H1 (cell line): ENCODE data around the gene FN3KRP. TPM values are rescaled to one million over a fixed set of nuclear protein-coding genes. Genes with fewer than 3 reads are reported as not detected.
A peak's percentile ranks its signal among the peaks of the same experiment; 100 is the strongest.

Experiments
- CTCF ChIA-PET: fragments of 300-600 bp; sonication (Branson Sonifier 250); formaldehyde crosslinking; loops from one replicate; lab custom pipeline; 2021; ENCODE audit not compliant: partially characterized antibody; lab: Charles Lee
- POLR2A ChIA-PET: fragments of 300-600 bp; sonication (Branson Sonifier 250); formaldehyde crosslinking; loops from one replicate; lab custom pipeline; 2021; ENCODE audit warnings: inconsistent platforms; ENCODE audit not compliant: partially characterized antibody; lab: Charles Lee
- DNase-seq, 2 experiments: peaks; one replicate each; pipeline versions ENCODE4 v3.0.0 to v3.0.0-alpha.2; 2010 to 2022; ENCODE audit warnings: low spot score in 2 of 2, low read depth in 1 of 2, mixed read lengths in 1 of 2
- FAIRE-seq: peaks from 2 replicates; lab custom pipeline; 2011; peaks lifted over from hg19 to GRCh38; lab: Jason Lieb, UNC
- H2AFZ ChIP-seq: 2 replicates; pipeline ENCODE4 v1.8.1; 2012; ENCODE audit warnings: low read length, inconsistent platforms
- H2AK5ac ChIP-seq: 2 replicates; pipeline ENCODE4 v1.6.1; 2013; ENCODE audit warnings: low read depth, low read length
- H2BK120ac ChIP-seq: replicated peaks from 2 replicates; pipeline ENCODE3; 2013; ENCODE audit warnings: low read depth, low read length, inconsistent platforms
- H2BK12ac ChIP-seq: 2 replicates; pipeline ENCODE4 v1.6.1; 2013; ENCODE audit warnings: low read depth, low read length
- H2BK15ac ChIP-seq: 2 replicates; pipeline ENCODE4 v1.6.1; 2013; ENCODE audit warnings: low read length
- H2BK20ac ChIP-seq: 2 replicates; pipeline ENCODE4 v1.6.1; 2013; ENCODE audit warnings: low read length
- H2BK5ac ChIP-seq: 2 replicates; pipeline ENCODE4 v1.6.1; 2013; ENCODE audit warnings: low read depth, low read length
- H3K14ac ChIP-seq: 2 replicates; pipeline ENCODE4 v1.6.1; 2013; ENCODE audit warnings: inconsistent platforms; ENCODE audit not compliant: insufficient read length
- H3K18ac ChIP-seq: 2 replicates; pipeline ENCODE4 v1.6.1; 2013; ENCODE audit warnings: low read length; ENCODE audit errors: extremely low read depth
- H3K23ac ChIP-seq: 2 replicates; pipeline ENCODE4 v1.6.1; 2013; ENCODE audit warnings: inconsistent platforms; ENCODE audit not compliant: insufficient read length
- H3K23me2 ChIP-seq: 2 replicates; pipeline ENCODE4 v1.6.1; 2013; ENCODE audit warnings: low read depth, low read length
- H3K27ac ChIP-seq: 2 replicates; pipeline ENCODE4 v1.6.1; 2011; ENCODE audit warnings: low read depth, low read length, inconsistent platforms
- H3K27me3 ChIP-seq, 4 experiments: replicated peaks in 1 of 4; 1 replicate in 1 of 4; 2 replicates in 3 of 4; pipeline versions ENCODE4 v1.6.1 to v1.8.1; 2011 to 2013; ENCODE audit warnings: low read length in 3 of 4, mild to moderate bottlenecking in 3 of 4, inconsistent platforms in 2 of 4, mixed read lengths in 2 of 4, moderate library complexity in 1 of 4; ENCODE audit not compliant: control insufficient read depth in 3 of 4, insufficient read depth in 3 of 4; ENCODE audit errors: extremely low read depth in 1 of 4
- H3K36me3 ChIP-seq, 4 experiments: 2 replicates each; pipeline versions ENCODE4 v1.6.1 to v1.8.1; 2011 to 2013; ENCODE audit warnings: mild to moderate bottlenecking in 4 of 4, low read length in 3 of 4, moderate library complexity in 2 of 4, control low read depth in 1 of 4, inconsistent platforms in 1 of 4; ENCODE audit not compliant: insufficient read depth in 4 of 4, control insufficient read depth in 2 of 4
- H3K4ac ChIP-seq: replicated peaks from 2 replicates; pipeline ENCODE3; 2013; ENCODE audit warnings: low read length, low read depth, mixed read lengths, inconsistent platforms; ENCODE audit not compliant: insufficient read length
- H3K4me1 ChIP-seq, 4 experiments: replicated peaks in 1 of 4; 1 replicate in 1 of 4; 2 replicates in 3 of 4; pipeline versions ENCODE4 v1.6.1 to v1.8.1; 2011 to 2013; ENCODE audit warnings: low read length in 3 of 4, inconsistent platforms in 2 of 4, mixed read lengths in 1 of 4; ENCODE audit not compliant: insufficient read depth in 4 of 4, control insufficient read depth in 3 of 4
- H3K4me2 ChIP-seq, 2 experiments: 2 replicates each; pipeline versions ENCODE4 v1.6.1 to v1.8.1; 2011 to 2013; ENCODE audit warnings: low read depth in 2 of 2, low read length in 2 of 2, control low read depth in 1 of 2, inconsistent platforms in 1 of 2, mild to moderate bottlenecking in 1 of 2; ENCODE audit not compliant: insufficient read depth in 1 of 2
- H3K4me3 ChIP-seq, 4 experiments: fragments of 200-600, 300-600 bp in 1 of 4; sonication (generic), shearing (Covaris generic), sonication (Bioruptor Twin) in 1 of 4; 2 replicates each; pipeline versions ENCODE4 v1.5.1 to v1.8.1; 2011 to 2016; ENCODE audit warnings: low read length in 4 of 4, low read depth in 3 of 4, control low read depth in 2 of 4, inconsistent platforms in 2 of 4, mild to moderate bottlenecking in 2 of 4, mixed read lengths in 1 of 4, moderate library complexity in 1 of 4; ENCODE audit not compliant: insufficient read depth in 2 of 4; ENCODE audit errors: extremely low read depth in 1 of 4
- H3K56ac ChIP-seq: replicated peaks from 2 replicates; pipeline ENCODE3; 2013; ENCODE audit warnings: low read depth, mild to moderate bottlenecking, mixed read lengths, low read length, inconsistent platforms; ENCODE audit not compliant: insufficient read length
- H3K79me1 ChIP-seq: 2 replicates; pipeline ENCODE4 v1.6.1; 2013; ENCODE audit warnings: low read depth, low read length, control low read depth
- H3K79me2 ChIP-seq, 2 experiments: 2 replicates each; pipeline versions ENCODE4 v1.6.1 to v1.8.1; 2012 to 2013; ENCODE audit warnings: low read length in 2 of 2, mild to moderate bottlenecking in 2 of 2, inconsistent platforms in 1 of 2; ENCODE audit not compliant: insufficient read depth in 2 of 2, control insufficient read depth in 1 of 2
- H3K9ac ChIP-seq, 4 experiments: replicated peaks in 1 of 4; 1 replicate in 1 of 4; 2 replicates in 3 of 4; pipeline versions ENCODE4 v1.6.1 to v1.8.1; 2011 to 2013; ENCODE audit warnings: low read depth in 3 of 4, low read length in 3 of 4, control low read depth in 2 of 4, mild to moderate bottlenecking in 2 of 4, moderate library complexity in 2 of 4, inconsistent platforms in 1 of 4; ENCODE audit errors: extremely low read depth in 1 of 4
- H3K9me3 ChIP-seq, 2 experiments: 2 replicates each; pipeline versions ENCODE4 v1.6.1 to v1.8.1; 2012 to 2013; ENCODE audit warnings: mild to moderate bottlenecking in 2 of 2, moderate library complexity in 2 of 2, control low read depth in 1 of 2, inconsistent platforms in 1 of 2, low read depth in 1 of 2, low read length in 1 of 2, mixed read lengths in 1 of 2; ENCODE audit not compliant: insufficient read depth in 2 of 2
- H4K20me1 ChIP-seq, 2 experiments: replicated peaks in 1 of 2; 2 replicates each; pipeline versions ENCODE3 to v1.8.1; 2011 to 2013; ENCODE audit warnings: inconsistent platforms in 2 of 2, low read length in 2 of 2, mild to moderate bottlenecking in 1 of 2; ENCODE audit not compliant: insufficient read depth in 2 of 2, control insufficient read depth in 1 of 2
- H4K5ac ChIP-seq: 2 replicates; pipeline ENCODE4 v1.6.1; 2013; ENCODE audit warnings: low read length, low read depth, mixed read lengths, inconsistent platforms; ENCODE audit not compliant: insufficient read length
- H4K8ac ChIP-seq: 2 replicates; pipeline ENCODE4 v1.8.0; 2013; ENCODE audit warnings: mild to moderate bottlenecking, moderate library complexity, low read length, inconsistent platforms; ENCODE audit not compliant: insufficient read depth; ENCODE audit errors: extremely low read depth
- H4K91ac ChIP-seq: replicated peaks from 2 replicates; pipeline ENCODE3; 2013; ENCODE audit warnings: low read length, mixed read lengths, inconsistent platforms; ENCODE audit not compliant: insufficient read length
- BACH1 ChIP-seq: IDR thresholded peaks from 2 replicates; pipeline ENCODE4 v1.6.1; 2012; ENCODE audit warnings: low read length, improper control_type of control experiment
- BCL11A ChIP-seq, 2 experiments: IDR thresholded peaks; one replicate each; pipeline ENCODE4 v1.6.1; 2011; ENCODE audit warnings: low read depth in 2 of 2, low read length in 2 of 2, mild to moderate bottlenecking in 2 of 2
- CBX5 ChIP-seq: fragments of 300-800, 300-1000 bp; sonication (generic); IDR thresholded peaks from 2 replicates; pipeline ENCODE4 v1.7.1; 2016; ENCODE audit warnings: antibody characterized with exemption, low read length, low read depth
- CBX8 ChIP-seq: fragments of 300-800, 300-1000 bp; sonication (generic); IDR thresholded peaks from 2 replicates; pipeline ENCODE4 v1.7.1; 2016; ENCODE audit warnings: low read depth, low read length, borderline replicate concordance
- EGR1 ChIP-seq: IDR thresholded peaks from 2 replicates; pipeline ENCODE4 v1.6.1; 2011; ENCODE audit warnings: low read depth, low read length, borderline replicate concordance
- FOSL1 ChIP-seq: IDR thresholded peaks from 2 replicates; pipeline ENCODE4 v1.6.1; 2011; ENCODE audit warnings: mild to moderate bottlenecking, low read depth, low read length, moderate library complexity; ENCODE audit not compliant: insufficient read depth
- GABPA ChIP-seq: IDR thresholded peaks from 2 replicates; pipeline ENCODE4 v1.6.1; 2011; ENCODE audit warnings: mild to moderate bottlenecking, low read length, moderate library complexity, borderline replicate concordance; ENCODE audit not compliant: insufficient read depth
- GTF2F1 ChIP-seq: IDR thresholded peaks from 2 replicates; pipeline ENCODE4 v1.6.1; 2012; ENCODE audit warnings: low read depth, low read length, improper control_type of control experiment, borderline replicate concordance
- KDM4A ChIP-seq: IDR thresholded peaks from one replicate; pipeline ENCODE4 v1.7.1; 2012; ENCODE audit warnings: low read depth, mild to moderate bottlenecking, moderate library complexity, low read length, inconsistent platforms; ENCODE audit not compliant: severe bottlenecking
- MAX ChIP-seq: IDR thresholded peaks from 2 replicates; pipeline ENCODE4 v1.6.1; 2012; ENCODE audit warnings: inconsistent platforms
- NRF1 ChIP-seq: IDR thresholded peaks from 2 replicates; pipeline ENCODE4 v1.6.1; 2011; ENCODE audit warnings: mild to moderate bottlenecking, low read depth, low read length, improper control_type of control experiment
- PHF8 ChIP-seq: fragments of 200-600 bp; sonication (generic); conservative IDR thresholded peaks from 2 replicates; pipeline ENCODE4 v1.7.1; 2012; ENCODE audit warnings: low read depth, mild to moderate bottlenecking, inconsistent platforms, low read length, moderate library complexity
- SIN3A ChIP-seq, 2 experiments: IDR thresholded peaks in 1 of 2; conservative IDR thresholded peaks in 1 of 2; 2 replicates each; pipeline ENCODE4 v1.6.1; 2011 to 2012; ENCODE audit warnings: low read length in 2 of 2, improper control_type of control experiment in 1 of 2, low read depth in 1 of 2, mild to moderate bottlenecking in 1 of 2
- WGBS, 2 experiments: shearing (Covaris generic) in 1 of 2; methylation state at CpG; one replicate each; pipeline versions ENCODE4 v1.1.6 to v1.1.7; 2013 to 2015; ENCODE audit warnings: low lambda C conversion rate in 2 of 2, mixed read lengths in 2 of 2, inconsistent platforms in 1 of 2, low coverage in 1 of 2, missing lambda C conversion rate in 1 of 2; ENCODE audit not compliant: insufficient replicate concordance in 2 of 2, insufficient coverage in 1 of 2, insufficient read length in 1 of 2; ENCODE audit errors: extremely low coverage in 1 of 2, missing lambda C conversion rate in 1 of 2; 5-methylcytosine and 5-hydroxymethylcytosine counted together
- polyA plus RNA-seq, 7 experiments: library from polyadenylated mRNA; depleted of rRNA in 3 of 7; stranded (reverse) in 5 of 7; unstranded in 2 of 7; fragments of >200 nt in 5 of 7; fragments of 200-250 nt in 2 of 7; gene quantifications; 1 replicate in 5 of 7; 2 replicates in 1 of 7; 4 replicates in 1 of 7; pipeline versions ENCODE4 v1.2.1 to v1.2.3, GENCODE V29; 2011 to 2013; ENCODE audit warnings: missing spikeins in 2 of 7, mixed read lengths in 2 of 7
- total RNA-seq: library from RNA; stranded (reverse); fragmentation: NEBNext Ultra II Directional; extraction: Animal tissue kit (Norgen Biotek cat#: 25700); gene quantifications from 2 replicates; pipeline ENCODE4 v1.2.1, GENCODE V29; 2021

Gene FN3KRP
- total and polyA plus RNA-seq, 2 of the 8 experiments (the other 6 are each of a cell fraction or from before 2014, with no cell fraction given) = 18.1 to 21.4 TPM

DNA sequence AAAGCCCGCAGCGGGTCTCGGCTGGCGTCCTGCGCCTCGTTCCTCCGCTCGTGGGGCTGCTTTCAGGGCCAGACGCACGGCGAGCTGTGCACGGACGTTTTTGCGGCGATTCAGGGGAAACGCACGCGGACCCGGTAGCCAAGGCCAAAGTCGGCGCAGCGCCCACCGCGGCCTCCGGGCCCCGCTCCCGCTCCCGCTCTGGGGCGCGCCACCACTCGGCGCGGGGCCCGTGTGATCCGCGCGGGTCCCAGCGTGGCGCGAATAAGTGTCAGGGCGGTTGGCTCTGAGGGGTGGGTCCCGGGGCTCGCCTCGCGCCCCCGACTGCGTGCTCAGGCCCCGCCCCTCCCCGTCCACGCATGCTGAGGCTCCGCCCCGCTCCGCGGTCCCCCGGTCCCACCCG lies 34.7 kb downstream of the FN3KRP start:
- Histone ChIP-seq H4K5ac (no peak overlapping the region), H3K79me1 (peaks cover 2% of the 10 kb centered on the region), H3K4me1 (peaks cover 8 to 22% (median 16%) of the 10 kb centered on the region in 4 experiments), H3K4me2 (peak overlapping the region; percentile 81 to 95), H4K91ac (peak overlapping the region; percentile 64), H2BK20ac (no peak overlapping the region), H2BK12ac (peak overlapping the region; percentile 50; the same call in 1 of the 2 replicates), H3K4me3 (peak overlapping the region; percentile 44 to 80 (median 62)), H4K8ac (no peak overlapping the region), H2AFZ (no peak overlapping the region), H3K18ac (no peak overlapping the region), H3K27me3 (peaks cover 0 to 6% (median 3%) of the 10 kb centered on the region in 4 experiments; a peak in 4 of 7 replicates), H2BK120ac (no peak overlapping the region), H2BK5ac (no peak overlapping the region), H2AK5ac (no peak overlapping the region), H3K9ac (peak overlapping the region in 1 of 4 experiments; percentile 27; a peak in 1 of 7 replicates), H3K79me2 (peaks cover 0 to 21% of the 10 kb centered on the region in 2 experiments; a peak in 2 of 4 replicates), H3K36me3 (peaks cover 0 to 4% (median 0%) of the 10 kb centered on the region in 4 experiments; a peak in 1 of 8 replicates), H3K14ac (no peak overlapping the region), H3K23me2 (peaks cover 13% of the 10 kb centered on the region), H3K27ac (no peak overlapping the region), H3K9me3 (peaks cover 2 to 4% of the 10 kb centered on the region in 2 experiments; a peak in 3 of 4 replicates), H2BK15ac (no peak overlapping the region), H3K4ac (no peak overlapping the region), H3K56ac (no peak overlapping the region), H4K20me1 (peaks cover 0 to 1% of the 10 kb centered on the region in 2 experiments), H3K23ac (no peak overlapping the region)
- CTCF ChIA-PET = no interaction called here
- DNase-seq (peak in 1 of 2 experiments; percentile 78), FAIRE-seq (no peak)
- POLR2A ChIA-PET = interaction anchor here (0.6 to 1.3 kb wide), 2 partner anchors 10 to 102 kb away, joined by 3 read pairs; no protein-coding TSS in a partner anchor
- 3% methylated on average over 22 of the region's 56 CpGs; no CpG with 5 or more reads in 1 of the 2 experiments for WGBS, 2 experiments
- TF ChIP-seq EGR1 (no peak), GABPA (peak; percentile 30; the same call in 1 of the 2 replicates), NRF1 (no peak), PHF8 (no peak), BACH1 (peak; percentile 82), SIN3A (conservative IDR thresholded peaks at IDR 0.05 in 1 of 2, IDR thresholded peaks at IDR 0.05 in 1 of 2; ENCODE audit: low read depth in 1 of 2, low read length in 2 of 2) (no peak), CBX8 (no peak), MAX (0 out of 2 replicates have a peak, but pooled peaks have one; percentile 30), FOSL1 (no peak), BCL11A (IDR thresholded peaks at IDR 0.05; ENCODE audit: low read depth in 2 of 2, low read length in 2 of 2) (no peak), CBX5 (no peak), GTF2F1 (no peak), KDM4A (peak; percentile 59)
